Astrocyte (in vitro differentiated cells and primary cell): ENCODE results near the gene GPSM3. TPM values are rescaled to one million over a fixed set of nuclear protein-coding genes. Genes with fewer than 3 reads are reported as not detected.
"Not testable (repeated sequence)": the region's sequence is repeated elsewhere in the genome, so short reads cannot be mapped to it uniquely, and the experiment has no call there.

ENCODE experiments used
- DNase-seq: peaks from one replicate; pipeline ENCODE4 v3.0.0-alpha.2; 2010; ENCODE audit warnings: low read depth
- FAIRE-seq: peaks from 2 replicates; lab custom pipeline; 2011; peaks lifted over from hg19 to GRCh38; lab: Jason Lieb, UNC
- H2AFZ ChIP-seq: 2 replicates; pipeline ENCODE4 v1.6.0; 2012; ENCODE audit warnings: low read depth, low read length, inconsistent platforms
- H3K27ac ChIP-seq: 2 replicates; pipeline ENCODE4 v1.5.1; 2011; ENCODE audit warnings: low read depth, low read length, inconsistent platforms
- H3K27me3 ChIP-seq: 2 replicates; pipeline ENCODE4 v1.6.0; 2011; ENCODE audit warnings: low read length, inconsistent platforms; ENCODE audit not compliant: insufficient read depth
- H3K36me3 ChIP-seq: 2 replicates; pipeline ENCODE4 v1.5.1; 2011; ENCODE audit warnings: low read length, inconsistent platforms; ENCODE audit not compliant: insufficient read depth
- H3K4me1 ChIP-seq: 2 replicates; pipeline ENCODE4 v1.5.1; 2011; ENCODE audit warnings: low read length, inconsistent platforms; ENCODE audit not compliant: insufficient read depth
- H3K4me2 ChIP-seq: 2 replicates; pipeline ENCODE4 v1.6.0; 2012; ENCODE audit warnings: low read length, inconsistent platforms
- H3K4me3 ChIP-seq: 2 replicates; pipeline ENCODE4 v1.5.1; 2011; ENCODE audit warnings: low read depth, mild to moderate bottlenecking, low read length, inconsistent platforms; ENCODE audit not compliant: insufficient read depth
- H3K79me2 ChIP-seq: 2 replicates; pipeline ENCODE4 v1.6.0; 2012; ENCODE audit warnings: mild to moderate bottlenecking, low read length, inconsistent platforms; ENCODE audit not compliant: insufficient read depth
- H3K9ac ChIP-seq: 2 replicates; pipeline ENCODE4 v1.6.0; 2012; ENCODE audit warnings: mild to moderate bottlenecking, low read length, inconsistent platforms
- H3K9me3 ChIP-seq: 2 replicates; pipeline ENCODE4 v1.5.1; 2012; ENCODE audit warnings: low read depth, mild to moderate bottlenecking, low read length, inconsistent platforms; ENCODE audit not compliant: insufficient read depth
- H4K20me1 ChIP-seq: 2 replicates; pipeline ENCODE4 v1.6.0; 2012; ENCODE audit warnings: low read length, inconsistent platforms; ENCODE audit not compliant: insufficient read depth
- H3K27ac Mint-ChIP-seq: one replicate; pipeline ENCODE4 v1.8.0; 2021; ENCODE audit warnings: mild to moderate bottlenecking, mixed read lengths; ENCODE audit not compliant: unreplicated experiment
- H3K27me3 Mint-ChIP-seq: one replicate; pipeline ENCODE4 v1.8.0; 2021; ENCODE audit warnings: low read depth, mixed read lengths; ENCODE audit not compliant: unreplicated experiment
- H3K36me3 Mint-ChIP-seq: one replicate; pipeline ENCODE4 v1.8.0; 2021; ENCODE audit warnings: low read depth, mixed read lengths; ENCODE audit not compliant: unreplicated experiment
- H3K4me1 Mint-ChIP-seq: one replicate; pipeline ENCODE4 v1.8.0; 2021; ENCODE audit warnings: low read depth, mixed read lengths; ENCODE audit not compliant: unreplicated experiment
- H3K4me3 Mint-ChIP-seq: one replicate; pipeline ENCODE4 v1.8.0; 2021; ENCODE audit warnings: mild to moderate bottlenecking, moderate library complexity, mixed read lengths; ENCODE audit not compliant: unreplicated experiment
- H3K9me3 Mint-ChIP-seq: one replicate; pipeline ENCODE4 v1.8.0; 2021; ENCODE audit warnings: mild to moderate bottlenecking, mixed read lengths; ENCODE audit not compliant: unreplicated experiment
- CTCF ChIP-seq: IDR thresholded peaks from 2 replicates; pipeline ENCODE4 v1.5.1; 2011; ENCODE audit warnings: low read depth, mild to moderate bottlenecking, inconsistent platforms, low read length, moderate library complexity; ENCODE audit not compliant: insufficient read depth
- EZH2 ChIP-seq: IDR thresholded peaks from 2 replicates; pipeline ENCODE4 v1.6.1; 2012; ENCODE audit warnings: mild to moderate bottlenecking, low read length, inconsistent platforms; ENCODE audit not compliant: insufficient read depth
- total RNA-seq: library from RNA; stranded (reverse); gene quantifications from 2 replicates; pipeline ENCODE4 v1.2.1, GENCODE V29; 2021

The GPSM3 gene
- total RNA-seq, 1 donor from 2014 or later: 9.6 TPM

- H3K9ac ChIP-seq: peak overlapping the region; percentile 99
- peaks cover 9% of the 10 kb centered on the region for H3K79me2 ChIP-seq
- peak overlapping the region; percentile 94 for H3K4me2 ChIP-seq
- Mint-ChIP-seq H3K36me3 (no peaks in the 10 kb centered on the region), H3K27ac (no peak overlapping the region), H3K27me3 (peaks cover 3% of the 10 kb centered on the region), H3K9me3 (no peaks in the 10 kb centered on the region), H3K4me1 (peaks cover 21% of the 10 kb centered on the region), H3K4me3 (peak overlapping the region; percentile 85)
- H3K4me3 ChIP-seq: peak overlapping the region; percentile 81
- H2AFZ ChIP-seq: no peak overlapping the region
- H3K36me3 ChIP-seq: no peaks in the 10 kb centered on the region
- H3K4me1 ChIP-seq: peaks cover 25% of the 10 kb centered on the region
- peak overlapping the region; percentile 100 for H3K27ac ChIP-seq
- no peaks in the 10 kb centered on the region for H4K20me1 ChIP-seq
- FAIRE-seq: no peak
- H3K27me3 ChIP-seq: no peaks in the 10 kb centered on the region
- TF ChIP-seq CTCF (no peak), EZH2 (no peak)
- peak; percentile 97 for DNase-seq
- no peaks in the 10 kb centered on the region for H3K9me3 ChIP-seq
Observed at GRCh38 chr6:32195652-32195901, 3.1 kb upstream of the GPSM3 start.

- no peaks in the 10 kb centered on the region for H3K36me3 Mint-ChIP-seq
- H3K27ac ChIP-seq: peak overlapping the region; percentile 87
- H3K9me3 ChIP-seq: no peaks in the 10 kb centered on the region
- TF ChIP-seq EZH2: no peak
- TF ChIP-seq CTCF: peak; percentile 52
- H3K4me2 ChIP-seq: peak overlapping the region; percentile 90
- peaks cover 9% of the 10 kb centered on the region for H3K79me2 ChIP-seq
- H2AFZ ChIP-seq: peak overlapping the region; percentile 50
- H3K4me1 ChIP-seq: peaks cover 29% of the 10 kb centered on the region
- no peak for FAIRE-seq
- H3K27me3 ChIP-seq: no peaks in the 10 kb centered on the region
- no peaks in the 10 kb centered on the region for H3K36me3 ChIP-seq
- H3K9ac ChIP-seq: peak overlapping the region; percentile 86
- H3K9me3 Mint-ChIP-seq: no peaks in the 10 kb centered on the region
- H3K27ac Mint-ChIP-seq: peak overlapping the region; percentile 94
- H3K4me1 Mint-ChIP-seq: peaks cover 21% of the 10 kb centered on the region
- no peaks in the 10 kb centered on the region for H3K27me3 Mint-ChIP-seq
- peak; percentile 35 for DNase-seq
- peak overlapping the region; percentile 85 for H3K4me3 Mint-ChIP-seq
- H3K4me3 ChIP-seq: peak overlapping the region; percentile 55
- no peaks in the 10 kb centered on the region for H4K20me1 ChIP-seq
Observed at GRCh38 chr6:32194825-32195651, 2.6 kb upstream of the GPSM3 start.

- FAIRE-seq: no peak
- TF ChIP-seq CTCF (no peak), EZH2 (no peak)
- no peaks in the 10 kb centered on the region for H3K27me3 Mint-ChIP-seq
- Histone ChIP-seq H3K27ac (no peak overlapping the region), H4K20me1 (no peaks in the 10 kb centered on the region), H3K27me3 (no peaks in the 10 kb centered on the region), H3K9me3 (no peaks in the 10 kb centered on the region), H3K9ac (peak overlapping the region; percentile 86), H3K79me2 (peaks cover 12% of the 10 kb centered on the region), H3K4me1 (peaks cover 29% of the 10 kb centered on the region), H3K4me3 (no peak overlapping the region), H3K4me2 (peak overlapping the region; percentile 90), H3K36me3 (no peaks in the 10 kb centered on the region), H2AFZ (no peak overlapping the region)
- no peaks in the 10 kb centered on the region for H3K9me3 Mint-ChIP-seq
- DNase-seq: no peak
- H3K4me1 Mint-ChIP-seq: peaks cover 21% of the 10 kb centered on the region
- peak overlapping the region; percentile 94 for H3K27ac Mint-ChIP-seq
- no peaks in the 10 kb centered on the region for H3K36me3 Mint-ChIP-seq
- H3K4me3 Mint-ChIP-seq: peak overlapping the region; percentile 85
Observed at GRCh38 chr6:32194388-32194787, 1.9 kb upstream of the GPSM3 start.

GRCh38 chr6:32193096-32193495 is 653 bp upstream of the GPSM3 start:
- not testable (repeated sequence) for H4K20me1 ChIP-seq, FAIRE-seq, H3K9me3 Mint-ChIP-seq, H3K9me3 ChIP-seq, H3K27me3 ChIP-seq, DNase-seq, H3K27me3 Mint-ChIP-seq, H3K36me3 ChIP-seq, H3K4me3 ChIP-seq, H3K36me3 Mint-ChIP-seq
- Histone ChIP-seq H3K4me1 (peaks cover 39% of the 10 kb centered on the region), H3K9ac (peak overlapping the region; percentile 33), H3K27ac (peak overlapping the region; percentile 34), H3K4me2 (peak overlapping the region; percentile 80), H2AFZ (peak overlapping the region; percentile 54), H3K79me2 (peaks cover 25% of the 10 kb centered on the region)
- H3K4me1 Mint-ChIP-seq: peaks cover 28% of the 10 kb centered on the region
- peak overlapping the region; percentile 53 for H3K27ac Mint-ChIP-seq
- peak overlapping the region; percentile 50 for H3K4me3 Mint-ChIP-seq
